MCF 10A (cell line): ENCODE measurements around the gene SLC24A2. TPM values are rescaled to one million over a fixed set of nuclear protein-coding genes. Genes with fewer than 3 reads are reported as not detected.

ENCODE experiments used
- BruUV-seq: library from RNA; stranded (reverse); fragments of 400-500 nt; replicated peaks from 2 replicates; lab custom pipeline; 2021; lab: Mats Ljungman, UMichigan
- CTCF ChIA-PET: fragments of 300-600 bp; sonication (Branson Sonifier 250); formaldehyde crosslinking; extraction: SDS; loops from one replicate; lab custom pipeline; 2021; ENCODE audit warnings: antibody characterized with exemption, inconsistent platforms; lab: Yijun Ruan, JAX
- POLR2A ChIA-PET: fragments of 300-600, 350-650 bp; sonication (Branson Sonifier 250); formaldehyde crosslinking; extraction: SDS; loops from one replicate; lab custom pipeline; 2020; ENCODE audit warnings: antibody characterized with exemption, inconsistent platforms; lab: Yijun Ruan, JAX
- DNase-seq: peaks from one replicate; pipeline ENCODE4 v3.0.0-alpha.2; 2018; ENCODE audit not compliant: unreplicated experiment
- H3K27ac Mint-ChIP-seq: one replicate; pipeline ENCODE4 v1.8.0; 2022; ENCODE audit warnings: mild to moderate bottlenecking, low read depth, mixed read lengths; ENCODE audit not compliant: unreplicated experiment
- H3K27me3 Mint-ChIP-seq: one replicate; pipeline ENCODE4 v1.8.0; 2022; ENCODE audit warnings: mixed read lengths; ENCODE audit not compliant: insufficient read depth, unreplicated experiment
- H3K36me3 Mint-ChIP-seq: one replicate; pipeline ENCODE4 v1.8.0; 2022; ENCODE audit warnings: mild to moderate bottlenecking, moderate library complexity, mixed read lengths; ENCODE audit not compliant: insufficient read depth, unreplicated experiment
- H3K4me1 Mint-ChIP-seq: one replicate; pipeline ENCODE4 v1.8.0; 2022; ENCODE audit warnings: mixed read lengths; ENCODE audit not compliant: insufficient read depth, unreplicated experiment
- H3K4me3 Mint-ChIP-seq: one replicate; pipeline ENCODE4 v1.8.0; 2022; ENCODE audit warnings: mild to moderate bottlenecking, moderate library complexity, mixed read lengths; ENCODE audit not compliant: unreplicated experiment
- H3K9me3 Mint-ChIP-seq: one replicate; pipeline ENCODE4 v1.8.0; 2022; ENCODE audit warnings: mixed read lengths; ENCODE audit not compliant: unreplicated experiment
- CTCF ChIP-seq: fragments of 200-600 bp; IDR thresholded peaks from one replicate; pipeline ENCODE4 v1.8.0; 2022; ENCODE audit warnings: antibody characterized with exemption, mild to moderate bottlenecking; ENCODE audit not compliant: unreplicated experiment
- intact Hi-C: fragments of 100-400 bp; cut with micrococcal nuclease; formaldehyde crosslinking; loops from 2 replicates; pipeline ENCODE4 v1.14.1; 2022
- total RNA-seq: library from RNA; stranded (reverse); gene quantifications from 2 replicates; pipeline ENCODE4 v1.2.3, GENCODE V29; 2022

SLC24A2 gene
- total RNA-seq, 1 experiment from 2014 or later: not detected

GRCh38 chr9:19782005-19782404, 6.8 kb downstream of the SLC24A2 start:
- no TSS peak for BruUV-seq
- Mint-ChIP-seq H3K36me3 (no peaks in the 10 kb centered on the region), H3K4me1 (no peaks in the 10 kb centered on the region), H3K27me3 (peaks cover 13% of the 10 kb centered on the region), H3K27ac (no peak overlapping the region), H3K9me3 (no peaks in the 10 kb centered on the region), H3K4me3 (no peak overlapping the region)
- peak; percentile 31 for DNase-seq
- intact Hi-C loops: no loop called here
- POLR2A ChIA-PET: no interaction called here
- TF ChIP-seq CTCF: no peak
- CTCF ChIA-PET: no interaction called here

DNA sequence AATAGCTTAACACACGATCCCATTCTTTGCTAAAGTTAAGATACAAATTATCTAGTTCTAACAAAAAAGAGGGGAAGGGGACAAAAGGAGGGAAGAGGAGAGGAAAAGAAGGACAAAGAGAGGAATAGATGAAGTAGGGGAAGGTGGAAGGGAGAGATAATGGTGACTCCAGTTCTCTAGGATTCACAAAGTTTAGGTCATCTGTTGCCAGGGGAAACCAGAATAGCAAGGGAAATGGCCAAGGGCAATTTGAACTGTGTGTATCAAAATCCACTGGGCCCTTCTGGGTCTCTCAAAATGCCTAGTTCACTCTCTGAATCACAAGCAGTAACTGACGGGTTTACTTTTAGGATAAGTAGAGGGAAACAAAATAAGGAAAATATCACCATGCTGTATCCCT, 7.6 kb downstream of the SLC24A2 start:
- no peaks in the 10 kb centered on the region for H3K36me3 Mint-ChIP-seq
- no peak overlapping the region for H3K4me3 Mint-ChIP-seq
- no TSS peak for BruUV-seq
- ChIA-PET CTCF (no interaction called here), POLR2A (no interaction called here)
- intact Hi-C loops: no loop called here
- TF ChIP-seq CTCF: no peak
- H3K27ac Mint-ChIP-seq: no peak overlapping the region
- DNase-seq: no peak
- no peaks in the 10 kb centered on the region for H3K4me1 Mint-ChIP-seq
- H3K9me3 Mint-ChIP-seq: no peaks in the 10 kb centered on the region
- peaks cover 13% of the 10 kb centered on the region for H3K27me3 Mint-ChIP-seq

- Mint-ChIP-seq H3K9me3 (no peaks in the 10 kb centered on the region), H3K27me3 (peaks cover 27% of the 10 kb centered on the region), H3K27ac (no peak overlapping the region), H3K4me3 (no peak overlapping the region), H3K4me1 (no peaks in the 10 kb centered on the region), H3K36me3 (no peaks in the 10 kb centered on the region)
- POLR2A ChIA-PET: no interaction called here
- CTCF ChIA-PET: no interaction called here
- DNase-seq: no peak
- no TSS peak for BruUV-seq
- no peak for TF ChIP-seq CTCF
- intact Hi-C loops: no loop called here
Measured at GRCh38 chr9:19771446-19771845, 17.4 kb downstream of the SLC24A2 start.

GRCh38 chr9:19770973-19771372, 17.9 kb downstream of the SLC24A2 start:
- DNase-seq: no peak
- no peaks in the 10 kb centered on the region for H3K9me3 Mint-ChIP-seq
- intact Hi-C loops: no loop called here
- TF ChIP-seq CTCF: no peak
- H3K4me1 Mint-ChIP-seq: no peaks in the 10 kb centered on the region
- no peaks in the 10 kb centered on the region for H3K36me3 Mint-ChIP-seq
- no peak overlapping the region for H3K4me3 Mint-ChIP-seq
- peaks cover 27% of the 10 kb centered on the region for H3K27me3 Mint-ChIP-seq
- no TSS peak for BruUV-seq
- ChIA-PET CTCF (no interaction called here), POLR2A (interaction anchor here (0.9 kb wide), 1 partner anchor 13 kb away, joined by 3 read pairs; no protein-coding TSS in a partner anchor)
- no peak overlapping the region for H3K27ac Mint-ChIP-seq
